NCI-H510A (cell line): ENCODE data around the gene DPP10.
"Not testable (repeated sequence)": the region's sequence is repeated elsewhere in the genome, so short reads cannot be mapped to it uniquely, and the experiment has no call there.

Source experiments
- DNase-seq: peaks from one replicate; lab custom pipeline; 2025; lab: John Stamatoyannopoulos, UW

The DPP10 gene

DNA sequence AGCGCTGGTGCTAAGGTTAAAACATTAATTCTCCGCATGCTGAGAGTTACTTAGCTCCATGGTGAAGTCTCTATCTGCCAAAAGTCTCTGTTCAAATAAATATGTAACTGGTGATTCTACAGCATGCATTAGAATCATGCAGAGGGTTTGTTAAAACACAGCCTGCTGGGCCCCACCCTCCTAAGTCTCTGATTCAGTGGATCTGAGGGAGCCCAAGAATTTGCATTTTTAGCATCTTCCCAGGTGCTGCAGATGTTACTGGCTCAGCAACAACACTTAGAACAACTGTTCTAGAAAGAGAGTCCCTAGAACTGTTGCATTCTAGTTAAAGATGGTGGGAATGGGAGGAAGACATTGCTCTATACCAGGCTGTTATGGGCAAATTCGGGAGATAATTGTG lies 73.4 kb downstream of the DPP10 start:
- no peak for DNase-seq

DNA sequence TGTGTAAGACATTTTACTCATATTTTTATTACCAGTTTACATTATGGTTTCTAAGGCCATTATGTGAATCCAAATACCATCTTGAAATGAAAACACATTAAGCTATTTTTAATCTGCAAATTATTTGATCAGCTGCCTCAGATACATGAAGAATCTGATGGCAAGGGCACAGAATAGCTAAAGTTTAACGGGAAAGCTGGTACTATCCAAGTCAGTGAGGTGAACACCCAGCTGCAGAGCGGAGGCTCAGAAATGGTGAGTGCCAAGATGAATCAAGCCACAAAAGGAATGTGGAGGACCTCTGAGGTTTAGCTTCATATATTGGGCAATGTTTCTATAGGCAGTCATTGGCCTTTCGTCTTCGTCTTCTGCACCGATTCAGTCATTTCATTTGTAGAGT lies 75.1 kb downstream of the DPP10 start:
- DNase-seq, result no peak

DNA sequence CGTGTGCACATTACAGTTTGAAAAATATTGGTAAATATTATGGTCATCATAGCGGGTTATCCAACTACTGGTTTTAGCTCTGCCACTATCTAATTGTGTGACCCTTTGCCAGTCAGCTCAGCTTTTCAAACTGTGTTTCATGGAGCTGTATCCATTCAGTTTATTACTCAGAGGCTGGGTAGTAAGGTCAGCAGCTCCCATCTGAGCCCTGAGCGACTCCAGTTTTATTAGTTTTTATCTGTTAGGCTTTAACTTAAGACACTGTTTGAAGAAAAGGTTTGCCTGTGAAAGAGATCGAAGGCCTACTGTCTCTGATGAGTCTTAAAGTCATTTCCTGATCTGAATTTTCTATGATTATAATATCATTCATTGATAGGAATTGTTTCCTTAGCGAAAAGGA lies 76.3 kb downstream of the DPP10 start:
- DNase-seq, result no peak

DNA sequence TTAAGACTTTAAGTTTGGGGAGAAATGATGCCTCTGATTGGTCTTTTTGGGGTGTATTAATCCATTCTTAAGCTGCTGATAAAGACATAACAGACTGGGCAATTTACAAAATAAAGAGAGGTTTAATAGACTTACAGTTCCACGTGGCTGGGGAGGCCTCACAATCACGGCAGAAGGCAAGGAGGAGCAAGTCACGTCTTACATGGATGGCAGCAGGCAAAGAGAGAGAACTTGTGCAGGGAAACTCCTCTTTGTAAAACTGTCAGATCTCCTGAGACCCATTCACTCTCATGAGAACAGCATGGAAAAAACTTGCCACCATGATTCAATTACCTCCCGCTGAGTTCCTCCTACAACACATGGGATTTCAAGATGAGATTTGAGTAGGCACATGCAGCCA lies 80.2 kb downstream of the DPP10 start:
- DNase-seq, result not testable (repeated sequence)

DNA sequence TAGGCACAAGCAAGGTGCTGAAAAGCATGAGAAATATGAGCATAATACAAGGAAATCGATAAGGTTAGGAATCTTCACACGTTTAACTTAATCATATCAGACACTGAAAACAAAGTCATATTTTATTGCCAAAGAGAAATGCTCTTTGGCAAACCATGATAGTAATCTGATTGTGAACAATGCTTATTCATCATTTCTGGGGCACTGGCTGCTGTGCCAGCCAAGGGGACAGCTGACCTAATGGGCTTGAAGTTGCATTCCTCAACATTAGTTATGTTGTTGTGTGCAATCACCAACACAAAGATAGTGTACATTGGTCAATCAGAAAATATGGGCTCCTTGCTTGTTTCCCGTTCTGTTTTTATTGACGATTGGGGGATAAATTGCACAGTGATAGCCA lies 83.5 kb downstream of the DPP10 start:
- no peak for DNase-seq

DNA sequence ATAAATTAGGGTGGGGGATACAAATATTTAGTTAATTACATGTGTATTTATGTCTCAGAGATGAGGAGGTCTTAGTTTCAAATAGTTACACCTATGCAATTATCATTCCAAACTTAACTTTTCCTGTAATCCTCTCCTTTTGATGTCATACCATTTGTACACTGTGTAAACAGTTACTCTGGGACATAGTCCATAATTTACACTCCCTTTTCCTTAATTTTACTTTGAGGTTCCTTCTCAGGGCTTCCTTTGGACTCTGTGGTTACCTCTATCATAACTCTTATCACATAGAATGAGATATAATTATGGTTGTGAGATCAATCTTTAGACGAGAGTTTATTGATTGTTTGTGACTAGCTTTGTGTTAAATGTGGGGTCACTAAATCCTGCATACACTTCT lies 84.4 kb downstream of the DPP10 start:
- no peak for DNase-seq

DNA sequence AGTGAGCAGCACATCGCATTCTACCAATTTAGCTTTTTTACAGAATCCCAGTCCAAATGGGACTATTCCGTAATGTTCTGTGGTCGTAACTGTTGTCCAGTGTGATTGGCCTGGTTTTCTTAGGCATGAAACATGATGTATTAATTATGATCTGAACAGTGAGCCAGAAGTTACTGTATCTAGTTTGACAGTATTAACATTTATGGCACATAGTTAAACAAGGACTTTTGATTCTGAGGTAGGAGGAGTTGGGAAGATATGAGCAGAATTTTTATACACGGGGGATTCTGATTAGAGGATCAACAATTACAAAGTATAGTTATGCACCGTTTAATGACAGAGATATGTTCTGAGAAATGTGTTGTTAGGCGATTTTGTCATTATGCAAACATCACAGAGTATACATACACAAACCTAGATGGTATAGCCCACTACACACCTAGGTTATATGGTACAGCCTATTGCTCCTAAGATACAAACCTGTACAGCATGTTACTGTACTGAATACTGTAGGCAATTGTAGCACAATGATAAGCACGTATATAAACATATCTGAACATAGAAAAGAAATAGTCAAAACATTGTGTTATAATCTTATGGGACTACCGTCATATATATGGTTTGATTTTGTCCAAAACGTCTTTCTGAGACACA lies 85.0 kb downstream of the DPP10 start:
- DNase-seq, result no peak

DNA sequence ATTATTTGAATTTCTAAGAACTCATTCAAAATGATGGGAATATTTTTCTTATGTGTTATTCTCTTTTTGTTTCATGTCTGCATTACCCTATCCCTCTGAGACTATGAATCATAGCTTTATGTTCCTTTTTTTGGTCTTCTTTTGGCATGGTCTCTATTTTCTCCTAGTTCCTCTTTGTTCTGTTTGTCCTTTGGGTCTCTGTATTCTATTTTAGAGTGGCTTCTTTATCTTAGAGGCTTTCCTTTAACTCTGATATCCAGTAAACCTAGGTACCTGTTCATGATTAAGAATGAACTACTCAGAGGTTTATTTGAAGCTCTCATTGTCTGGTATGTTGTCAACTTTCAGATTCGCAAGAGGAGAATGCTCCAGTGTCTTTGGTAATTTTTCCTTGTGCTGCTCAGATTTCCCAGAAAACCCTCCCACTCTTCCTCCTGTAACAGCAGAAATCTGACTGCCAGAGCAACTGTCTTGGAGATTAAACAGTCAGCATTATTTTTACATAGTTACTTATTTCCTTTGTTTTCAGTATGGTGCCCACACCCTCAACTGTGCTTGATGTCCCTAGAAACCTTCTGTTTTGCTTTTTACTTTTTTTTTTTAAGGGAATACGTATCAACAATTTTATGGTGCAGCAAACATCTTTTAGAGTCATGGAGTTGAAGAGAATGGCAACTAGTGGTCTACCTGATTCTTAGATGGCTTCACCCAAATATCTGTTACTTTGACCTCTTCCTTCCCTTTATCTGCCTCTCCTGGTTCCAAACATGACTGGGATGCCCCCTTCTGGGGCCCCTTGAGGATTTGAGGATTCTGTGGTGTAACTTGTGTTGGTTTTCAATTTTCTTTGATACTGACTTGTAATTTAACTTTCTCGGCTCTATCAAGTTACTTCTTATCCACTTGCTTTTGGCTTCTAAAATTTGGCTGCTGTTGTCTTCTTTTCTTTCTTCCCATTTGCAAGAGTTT lies 92.0 kb downstream of the DPP10 start:
- no peak for DNase-seq

DNA sequence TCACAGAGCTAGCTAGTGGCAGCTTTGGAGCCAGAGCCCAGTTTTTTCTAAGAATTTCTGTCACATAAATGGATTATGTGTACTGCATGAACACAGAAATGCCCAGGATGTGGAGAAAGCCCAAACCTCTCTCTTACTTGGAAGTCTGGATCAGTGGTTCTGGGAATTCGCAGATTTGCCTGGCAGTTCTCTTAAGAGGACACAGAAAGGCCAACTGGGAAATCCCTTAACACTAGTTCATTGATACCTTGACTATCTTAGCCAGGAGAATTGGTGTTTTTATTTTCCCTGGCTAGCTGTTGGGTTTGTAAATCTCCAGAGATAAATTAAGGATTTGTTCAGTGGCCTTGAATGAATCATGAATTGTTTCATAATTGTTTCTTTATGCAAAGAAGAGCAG lies 95.3 kb downstream of the DPP10 start:
- no peak for DNase-seq

DNA sequence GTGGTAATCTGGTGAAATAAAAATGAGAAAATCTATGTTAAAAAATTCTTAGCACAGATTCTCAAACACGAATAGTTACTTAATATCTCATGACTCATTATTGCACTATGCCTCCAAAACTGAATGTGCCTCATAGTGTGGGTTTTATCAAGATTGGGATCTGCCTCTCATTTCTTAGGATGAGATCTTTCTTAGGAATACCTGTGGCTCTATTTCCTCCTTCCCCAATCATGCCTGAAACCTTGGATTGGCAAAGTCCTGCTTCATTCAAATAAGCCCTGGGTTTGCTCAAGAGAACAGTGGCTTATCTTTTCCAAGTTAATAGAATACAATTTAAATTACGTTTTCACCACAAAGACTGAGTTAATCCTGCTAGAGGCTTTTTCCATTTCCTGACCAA lies 100.3 kb downstream of the DPP10 start:
- no peak for DNase-seq

DNA sequence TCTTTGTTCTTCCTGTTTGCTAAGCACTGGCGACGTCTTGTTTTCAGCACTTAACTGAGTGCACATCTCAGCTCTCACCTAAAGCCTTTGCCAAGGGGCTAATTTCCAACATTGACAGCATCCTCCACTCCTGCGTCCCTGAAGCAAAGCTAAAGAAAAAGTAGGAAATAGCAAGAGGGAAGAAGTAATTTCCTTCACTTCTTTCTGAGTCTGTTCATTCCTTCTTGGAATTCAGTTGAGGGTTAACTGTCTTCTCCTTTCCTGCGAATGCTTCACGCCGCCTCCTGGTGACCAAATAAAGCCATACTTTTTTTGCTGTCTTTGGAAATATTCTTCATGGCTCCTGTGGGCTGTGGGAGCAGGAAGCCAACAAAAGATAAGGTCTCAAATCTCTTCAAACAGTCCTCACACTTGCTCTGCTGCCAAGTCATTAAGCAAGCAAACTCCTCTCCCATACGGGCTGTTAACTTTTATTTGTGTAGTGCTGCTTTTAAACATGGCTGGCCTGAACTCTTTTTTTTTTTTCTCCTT lies 100.9 kb downstream of the DPP10 start:
- no peak for DNase-seq

DNA sequence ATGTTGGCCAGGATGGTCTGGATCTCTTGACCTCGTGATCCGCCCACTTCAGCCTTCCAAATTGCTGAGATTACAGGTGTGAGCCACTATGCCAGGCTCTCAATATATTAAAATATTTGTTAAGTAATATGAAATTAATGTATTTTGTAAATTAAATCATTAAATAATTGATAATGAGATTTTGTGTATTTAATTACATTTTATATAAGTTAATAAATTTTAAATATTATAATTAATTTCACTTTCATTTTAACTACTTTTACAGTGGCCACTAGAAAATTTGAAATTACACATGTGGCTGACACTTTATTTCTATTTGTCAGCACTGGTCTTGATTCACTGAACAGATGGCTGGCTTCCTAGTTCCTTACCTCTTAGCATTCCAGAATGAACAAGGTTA lies 102.6 kb downstream of the DPP10 start:
- DNase-seq, result no peak

DNA sequence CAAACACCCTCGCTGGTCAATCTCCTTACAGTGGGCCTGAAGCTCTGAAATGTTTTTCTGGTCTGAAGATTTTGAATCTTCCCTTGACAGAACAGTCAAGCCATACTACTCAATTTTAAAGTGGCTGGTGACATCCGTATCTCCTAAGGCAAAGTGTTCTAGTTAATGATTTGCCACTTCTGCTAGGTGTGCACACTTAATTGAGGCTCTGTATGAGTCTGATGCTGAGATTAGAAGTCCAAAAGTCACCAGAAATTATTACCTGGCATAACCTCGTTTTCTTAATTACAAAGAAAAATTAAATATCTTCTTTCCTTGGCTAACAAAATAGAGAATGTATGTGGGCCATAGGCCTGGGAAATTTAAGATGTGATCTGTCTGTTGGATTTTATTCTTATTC lies 104.1 kb downstream of the DPP10 start:
- no peak for DNase-seq

DNA sequence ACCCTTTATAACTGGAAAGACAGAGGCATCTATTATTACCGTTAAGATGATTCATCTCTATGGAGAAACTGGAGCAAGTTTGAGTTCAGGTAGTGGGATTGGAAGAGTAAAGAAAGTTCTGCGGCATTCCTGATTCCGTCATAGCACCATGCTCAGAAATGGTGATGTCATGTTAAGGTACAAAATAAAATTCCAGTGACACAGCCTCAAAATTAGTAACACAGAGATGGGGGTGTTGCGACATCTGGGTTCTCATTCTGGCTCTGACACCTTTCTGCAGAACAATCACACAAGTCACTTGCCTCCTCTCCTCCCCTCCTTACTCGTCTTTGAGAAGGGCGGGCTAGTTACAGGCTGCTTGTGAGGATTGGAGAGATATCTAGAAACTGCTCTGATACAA lies 105.7 kb downstream of the DPP10 start:
- no peak for DNase-seq

DNA sequence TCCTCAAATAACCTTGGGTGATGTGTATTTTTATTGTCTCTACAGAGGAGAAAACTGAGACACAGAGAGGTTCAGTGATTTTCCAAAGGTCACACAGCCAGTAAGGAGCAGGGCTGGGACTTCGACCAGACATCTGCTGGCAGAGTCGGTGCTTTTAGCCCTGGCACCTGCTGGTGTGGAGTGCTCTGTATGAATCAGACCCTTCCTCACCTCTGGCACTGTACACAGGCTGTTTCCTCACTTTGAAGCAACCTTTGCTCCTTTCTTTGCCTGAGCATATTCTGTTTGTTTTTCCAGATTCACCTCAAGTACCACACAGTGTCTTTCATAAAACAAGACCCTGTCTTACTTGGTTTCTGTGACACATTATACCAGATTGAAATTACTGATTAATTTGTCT lies 107.9 kb downstream of the DPP10 start:
- DNase-seq, result no peak

DNA sequence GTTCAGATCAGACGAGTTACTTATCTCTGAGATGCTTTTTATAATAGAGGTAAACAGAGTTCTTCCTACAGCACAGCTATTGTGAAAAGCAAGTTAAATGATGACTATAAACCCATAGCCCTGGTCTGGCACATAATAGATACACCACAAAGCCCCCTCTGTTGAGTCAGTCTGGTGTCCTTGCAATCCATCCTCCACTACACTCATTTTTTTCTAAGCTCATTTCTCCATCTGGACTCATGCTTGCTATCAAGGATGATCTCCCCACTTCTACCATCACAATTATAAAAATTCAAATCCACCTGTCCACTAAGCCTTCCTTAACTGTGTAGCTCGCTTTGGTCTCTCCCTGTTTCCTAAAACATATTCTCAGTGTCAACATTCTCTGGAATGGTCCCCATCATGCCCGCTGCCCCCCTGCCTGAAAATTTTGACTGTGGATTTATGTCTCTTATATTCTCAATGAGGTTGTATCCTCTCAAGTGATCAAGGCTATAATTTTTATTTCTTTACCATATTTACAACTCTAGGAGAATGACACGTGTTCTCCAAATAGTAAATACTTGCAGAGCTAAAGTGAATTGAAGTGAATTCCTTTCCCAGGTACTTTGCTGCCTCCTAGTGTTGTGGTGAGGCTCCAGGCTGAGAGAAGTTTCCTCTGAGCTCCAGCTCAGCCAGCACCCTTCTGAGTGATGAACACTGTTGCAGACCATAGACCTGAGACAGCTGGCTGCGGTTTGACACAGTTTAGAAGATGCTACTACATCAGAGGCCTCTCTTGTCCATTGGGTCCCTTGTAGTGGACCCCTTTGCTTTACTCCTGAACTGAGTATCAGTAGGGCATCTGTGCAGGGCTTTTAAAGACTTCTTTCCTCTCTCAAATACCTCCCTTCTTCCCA lies 108.7 kb downstream of the DPP10 start:
- DNase-seq, result peak; percentile 9

DNA sequence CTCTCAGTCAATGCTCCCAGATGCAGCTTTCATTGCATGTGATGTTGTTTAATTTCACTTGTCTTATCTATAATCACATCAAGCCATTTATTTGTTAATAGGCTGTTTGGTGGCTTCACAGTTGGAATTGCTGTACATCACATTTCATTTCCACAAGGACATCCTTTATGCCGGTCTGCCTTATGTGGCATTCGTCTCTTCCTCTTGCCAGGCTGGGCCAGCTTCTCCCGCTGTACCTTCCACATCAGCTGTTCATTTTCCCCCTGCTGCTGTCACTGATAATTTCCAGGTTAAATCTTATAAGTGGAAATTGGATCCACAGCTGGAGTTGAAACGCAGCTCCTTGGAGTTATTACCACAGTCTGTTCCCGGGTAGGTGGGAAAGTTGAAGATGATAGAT lies 110.6 kb downstream of the DPP10 start:
- DNase-seq, result no peak

DNA sequence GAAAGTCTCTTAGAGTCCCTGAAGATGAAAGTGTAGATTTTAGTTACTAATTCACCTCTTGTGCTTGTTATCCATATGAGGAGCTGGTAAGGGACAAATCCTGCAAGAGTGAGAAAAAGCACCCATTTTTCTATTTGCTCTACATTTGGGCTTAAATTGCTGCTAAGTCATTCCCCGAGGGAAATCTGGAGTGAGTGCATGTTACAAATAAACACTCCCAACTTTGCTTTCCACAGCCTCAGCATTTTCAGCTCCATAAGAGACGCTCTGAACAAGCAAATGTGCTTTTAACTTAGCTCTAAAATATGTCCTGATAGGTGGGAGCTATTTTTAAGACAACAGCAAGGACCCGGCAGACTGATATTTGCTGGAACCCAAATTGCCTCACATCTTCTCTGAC lies 126.7 kb downstream of the DPP10 start:
- DNase-seq, result no peak

DNA sequence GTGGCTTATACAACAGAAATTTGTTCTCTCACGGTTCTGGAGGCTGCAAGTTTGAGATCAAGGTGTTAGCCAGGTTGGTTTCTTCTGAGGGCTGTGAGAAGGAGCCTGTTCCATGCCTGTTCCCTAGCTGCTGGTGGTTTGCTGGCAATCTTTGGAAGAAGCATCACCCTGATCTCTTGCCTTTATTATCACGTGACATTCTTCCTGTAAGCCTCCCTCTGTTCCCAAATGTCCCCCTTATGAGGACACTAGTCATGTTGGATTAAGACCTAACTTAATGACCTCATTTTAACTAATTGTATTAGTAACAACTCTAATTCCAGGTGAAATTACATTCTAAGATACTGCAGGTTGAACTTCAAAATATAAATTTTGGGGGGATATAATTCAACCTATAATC lies 135.2 kb downstream of the DPP10 start:
- no peak for DNase-seq

DNA sequence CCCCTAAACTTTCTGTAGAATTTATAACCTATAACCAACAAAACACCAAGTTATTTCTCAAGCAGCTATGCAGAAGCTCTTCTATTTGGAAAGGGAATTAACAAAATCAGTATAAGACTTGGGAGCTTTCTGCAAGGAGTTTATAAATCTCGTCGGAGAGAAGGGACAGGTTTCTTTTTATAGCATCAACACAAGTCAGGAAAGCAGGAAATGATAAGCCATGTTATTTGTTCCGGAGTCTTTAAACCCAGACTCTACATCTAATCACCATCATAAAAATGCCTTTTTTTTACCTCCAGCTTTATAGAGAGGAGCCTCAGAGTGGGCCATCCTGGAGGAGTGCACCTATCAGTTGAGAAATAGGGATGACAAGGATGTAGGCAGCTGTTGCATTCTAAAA lies 137.1 kb downstream of the DPP10 start:
- DNase-seq, result no peak

DNA sequence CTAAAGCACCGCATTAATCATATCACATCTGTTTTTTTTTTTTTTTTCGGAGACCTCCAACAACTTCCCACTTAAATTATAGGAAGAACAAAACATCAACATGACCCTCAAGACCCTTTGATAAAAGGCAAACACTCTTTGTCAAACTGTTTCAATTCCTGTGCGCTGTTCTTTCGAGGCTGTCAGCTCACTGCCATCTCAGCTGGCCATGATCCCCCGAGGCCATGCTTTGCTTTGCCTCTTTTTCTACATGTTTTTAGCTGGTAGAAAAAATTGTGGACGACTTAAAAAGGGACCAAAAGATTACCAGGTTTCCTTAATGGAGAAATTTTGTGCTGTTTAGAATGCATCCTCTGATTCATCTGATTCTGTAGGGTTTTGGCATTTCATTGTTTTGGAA lies 138.2 kb downstream of the DPP10 start:
- no peak for DNase-seq

DNA sequence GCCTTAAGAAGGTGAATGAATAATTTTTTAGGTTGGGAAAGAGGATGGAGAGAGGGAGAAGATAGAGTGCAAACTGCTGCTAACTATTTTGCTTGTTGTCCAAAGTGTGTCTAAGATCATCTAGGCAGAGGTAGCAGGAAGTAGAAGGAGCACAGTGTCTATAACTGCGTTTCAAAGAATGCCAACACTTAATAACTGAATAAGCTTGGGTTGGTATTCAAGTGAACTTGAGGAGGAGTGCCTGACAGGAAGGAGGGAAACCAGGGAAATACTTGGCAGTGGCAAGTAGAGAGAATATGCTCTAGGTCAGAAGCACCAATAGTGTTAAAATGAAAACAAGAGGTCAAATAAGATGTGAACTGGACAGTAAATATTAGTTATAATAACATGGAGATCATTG lies 155.9 kb downstream of the DPP10 start:
- DNase-seq, result no peak
